ENCODE measurements around the gene DSCAM.

The DSCAM gene

GRCh38 chr21:40835184-40835694 is 11.7 kb downstream of the DSCAM start:
- no peak for DNase-seq

DNA sequence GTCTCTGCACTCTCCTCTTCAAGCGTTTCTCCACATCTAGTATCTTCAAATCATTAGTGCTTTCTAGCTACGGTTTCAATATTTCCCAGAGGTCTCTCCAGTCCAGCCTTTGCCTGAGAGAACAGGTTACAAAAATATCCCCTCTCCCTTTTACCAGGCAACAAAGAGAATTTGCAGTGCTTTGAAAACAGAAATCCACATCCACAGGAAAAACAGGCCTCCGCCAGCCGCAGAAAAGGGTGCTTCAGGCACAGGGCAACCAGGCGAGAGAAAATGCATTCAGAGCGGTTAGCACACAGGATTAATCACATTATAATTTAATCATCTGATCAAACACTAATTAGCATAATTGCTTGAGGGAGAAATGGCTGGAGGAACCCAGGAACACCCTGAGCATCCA is 13.8 kb downstream of the DSCAM start:
- no peak for DNase-seq

DNA sequence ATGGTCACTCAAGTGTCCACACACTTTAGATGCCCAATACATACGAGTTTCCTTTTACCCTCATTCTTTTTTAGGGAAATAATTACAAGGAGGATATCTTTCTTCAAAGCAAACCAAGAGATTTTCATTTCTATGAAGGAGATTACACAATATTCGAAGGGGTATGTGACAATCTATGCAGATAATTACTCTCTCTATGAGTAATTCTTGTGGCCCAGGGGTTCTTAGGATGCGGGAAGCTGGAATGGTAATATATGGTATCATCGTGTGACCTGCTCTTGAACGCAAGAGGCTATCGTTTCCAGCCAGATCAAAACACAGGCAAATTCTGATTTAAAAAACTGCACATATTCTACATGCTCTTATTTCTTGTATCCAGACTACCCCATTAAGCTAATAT is 14.6 kb downstream of the DSCAM start:
- no peak for DNase-seq

DNA sequence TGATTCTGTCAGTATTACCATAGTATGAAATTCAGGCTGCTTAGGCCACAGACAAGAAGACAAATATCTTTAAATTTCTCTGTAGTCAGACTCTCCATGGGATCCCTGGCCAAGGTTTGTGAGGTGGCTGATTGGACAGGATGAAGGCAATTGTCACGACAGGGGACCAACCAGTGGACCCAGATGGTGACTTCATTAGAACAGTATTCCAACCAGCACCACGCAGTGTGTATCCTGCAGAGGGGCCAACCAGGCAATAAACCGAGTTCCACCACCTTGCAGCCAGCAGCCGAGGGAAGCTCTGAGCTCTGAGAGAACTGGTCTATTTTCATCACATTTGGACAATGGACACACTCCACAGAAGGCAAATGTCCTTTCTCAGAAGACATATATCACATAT is 16.1 kb downstream of the DSCAM start:
- no peak for DNase-seq

DNA sequence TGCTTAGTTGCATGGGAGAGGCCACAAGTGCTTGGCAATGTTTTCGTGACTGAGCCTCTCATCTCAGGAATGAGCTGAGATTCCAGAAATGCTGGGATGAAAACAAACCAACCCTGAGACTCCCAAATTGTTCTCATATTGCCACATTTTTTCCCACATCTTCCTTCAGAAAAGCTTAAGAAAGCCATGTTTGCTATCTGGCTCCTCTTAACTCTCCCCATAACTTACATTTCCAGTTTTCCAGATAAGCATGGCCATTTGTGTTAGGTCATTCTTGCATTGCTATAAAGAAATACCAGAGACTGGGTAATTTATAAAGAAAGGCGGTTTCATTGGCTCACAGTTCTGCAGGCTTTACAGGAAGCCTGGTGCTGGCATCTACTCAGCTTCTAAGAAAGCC is 17.2 kb downstream of the DSCAM start:
- no peak for DNase-seq

DNA sequence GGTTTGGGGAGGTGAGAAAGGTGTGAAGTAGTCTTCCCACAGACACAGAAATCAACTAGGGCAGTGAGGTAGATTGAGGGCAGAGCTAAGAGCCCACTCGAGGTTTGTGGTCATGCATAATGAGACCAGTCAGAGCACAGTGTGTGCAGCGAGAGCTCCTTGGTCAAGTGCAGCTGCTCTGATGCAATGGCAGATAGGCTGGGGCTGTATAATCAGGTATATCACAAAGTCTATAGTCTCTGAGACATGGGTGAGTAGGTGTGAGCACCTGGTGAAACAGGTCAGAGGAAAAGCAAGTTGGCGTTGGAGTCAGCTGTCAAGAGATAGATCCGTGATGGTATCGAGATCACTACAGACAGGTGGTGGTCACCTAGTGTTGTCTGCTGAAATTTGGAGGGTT is 17.6 kb downstream of the DSCAM start:
- no peak for DNase-seq

- no peak for DNase-seq
Observed at GRCh38 chr21:40827509-40827908, 19.4 kb downstream of the DSCAM start.

DNA sequence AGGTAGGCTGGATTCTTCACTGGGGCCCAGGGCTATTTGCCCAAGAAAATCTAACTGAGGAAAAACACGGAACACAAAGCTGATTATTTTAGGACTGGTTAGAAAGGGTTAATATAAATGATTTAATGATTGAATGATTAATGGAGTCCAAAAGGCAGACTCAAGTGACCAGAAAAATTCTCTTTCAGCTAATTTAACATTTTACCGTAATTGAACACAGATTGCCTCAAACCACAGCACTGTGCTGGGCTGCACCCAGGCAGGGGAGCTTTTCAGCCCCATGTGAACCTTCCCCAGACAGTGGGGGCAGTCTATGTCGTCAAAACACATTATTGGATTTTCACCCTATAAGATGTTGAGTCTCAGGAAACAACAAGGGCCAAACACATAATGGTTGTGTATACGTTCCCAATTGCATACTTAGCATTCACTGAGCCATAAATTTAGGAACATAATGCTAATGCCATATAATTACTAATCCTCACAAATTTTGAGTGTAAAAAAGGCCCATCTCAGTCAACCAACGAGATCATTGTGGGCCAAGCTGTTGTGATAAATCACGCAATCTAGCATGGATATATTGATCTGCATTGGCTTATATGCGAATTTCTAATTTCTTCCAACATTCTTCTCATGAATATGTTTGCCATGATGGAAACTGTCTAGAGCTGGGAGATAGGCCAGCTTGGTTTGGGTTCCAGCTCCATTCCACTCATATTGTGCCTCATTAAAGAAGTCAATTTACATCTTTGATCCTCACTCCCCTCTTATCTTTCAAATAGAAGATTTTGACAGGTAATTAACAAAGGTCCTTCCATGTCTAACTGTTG is 27.7 kb downstream of the DSCAM start:
- no peak for DNase-seq

DNA sequence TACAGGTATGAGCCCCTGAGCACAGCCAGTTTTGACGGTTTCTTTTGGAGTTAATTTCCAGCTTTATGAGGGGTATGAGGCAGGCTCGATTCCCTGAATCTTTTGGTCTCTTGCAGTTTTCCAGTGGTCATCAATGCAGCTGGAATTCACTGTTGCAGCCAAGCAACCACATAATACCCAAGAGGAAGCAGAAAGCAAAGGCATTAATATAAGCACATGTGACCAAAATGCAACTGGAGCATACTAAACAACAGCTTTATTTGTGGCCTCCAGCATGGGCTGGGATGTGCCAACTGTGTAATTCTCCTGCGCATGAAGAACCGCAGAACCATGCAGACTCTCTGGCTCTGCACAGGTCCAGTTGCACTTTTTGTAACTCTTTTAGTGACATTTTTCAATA is 33.0 kb downstream of the DSCAM start:
- no peak for DNase-seq

GRCh38 chr21:40809673-40810197 is 37.2 kb downstream of the DSCAM start:
- no peak for DNase-seq

DNA sequence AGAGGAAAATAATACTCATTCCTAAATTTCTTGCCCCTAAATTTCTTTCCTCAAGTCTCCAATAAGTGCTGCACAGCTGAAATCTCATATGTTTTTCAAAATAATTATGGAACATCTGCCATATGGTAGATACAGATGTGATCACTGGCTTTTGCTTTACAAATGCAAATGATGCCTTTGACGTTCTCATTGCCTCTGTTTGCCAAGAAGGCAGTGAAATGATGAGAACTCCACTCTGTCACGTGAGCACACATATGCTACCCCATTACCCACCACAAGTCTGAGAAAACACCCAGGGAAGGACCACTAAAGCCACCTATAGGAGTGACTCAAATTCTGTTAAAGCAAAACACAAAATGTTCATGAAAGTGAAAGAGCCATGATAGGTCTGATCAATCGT is 43.9 kb downstream of the DSCAM start:
- no peak for DNase-seq

DNA sequence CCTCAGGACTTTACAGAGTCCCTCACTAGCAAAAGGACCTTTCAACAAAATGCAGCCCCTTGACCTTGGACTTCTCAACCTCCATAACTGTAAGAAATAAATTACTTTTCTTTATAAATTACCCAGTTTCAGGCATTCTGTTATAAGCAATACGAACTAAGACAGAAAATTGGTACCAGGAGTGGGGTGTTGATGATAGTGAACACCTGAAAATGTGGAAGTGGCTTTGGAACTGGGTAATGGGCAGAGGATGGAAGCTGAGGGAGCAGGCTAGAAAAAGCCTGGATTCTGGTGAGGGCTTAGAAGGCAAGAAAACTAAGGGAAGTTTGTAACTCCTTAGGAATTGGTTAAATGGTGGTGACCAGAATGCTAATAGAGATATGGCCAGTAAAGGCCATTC is 46.8 kb downstream of the DSCAM start:
- no peak for DNase-seq

DNA sequence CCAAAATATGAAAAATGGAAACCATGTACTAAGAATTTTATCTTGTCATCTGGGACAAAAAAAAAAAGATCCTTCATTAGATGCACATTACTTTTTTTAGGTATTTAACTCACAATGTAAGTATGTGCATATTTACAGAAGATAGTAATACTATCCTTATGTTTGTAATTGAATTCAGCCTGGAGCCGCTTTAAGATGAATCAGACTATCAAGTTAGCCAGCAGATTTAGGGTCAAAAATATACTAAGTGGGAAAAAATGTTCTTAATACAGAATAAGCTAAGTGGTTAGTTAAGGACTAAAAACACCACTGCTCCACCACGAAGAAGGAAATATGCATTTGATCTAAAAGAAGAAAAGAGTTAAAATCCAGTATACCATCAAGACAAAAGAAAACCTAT is 49.1 kb downstream of the DSCAM start:
- no peak for DNase-seq

DNA sequence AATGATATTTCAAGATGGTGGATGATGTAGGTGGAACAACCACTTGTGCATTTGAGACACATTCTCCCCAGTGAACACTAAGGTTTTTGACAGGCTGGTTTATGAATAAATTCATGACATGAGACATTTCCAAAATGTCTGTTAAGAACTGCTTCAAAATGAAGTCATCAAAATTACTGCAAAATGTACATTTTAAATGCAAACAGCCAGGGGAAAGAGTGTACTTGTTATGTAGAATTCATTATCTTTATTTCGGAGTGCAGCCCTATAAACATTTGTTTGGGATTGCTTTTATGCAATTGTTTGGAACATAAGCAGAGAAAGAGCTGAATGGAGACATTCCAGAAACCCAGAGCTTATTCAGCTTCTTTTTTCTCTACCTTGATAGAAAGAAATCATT is 49.5 kb downstream of the DSCAM start:
- no peak for DNase-seq

GRCh38 chr21:40796464-40796863 is 50.5 kb downstream of the DSCAM start:
- DNase-seq = no peak

DNA sequence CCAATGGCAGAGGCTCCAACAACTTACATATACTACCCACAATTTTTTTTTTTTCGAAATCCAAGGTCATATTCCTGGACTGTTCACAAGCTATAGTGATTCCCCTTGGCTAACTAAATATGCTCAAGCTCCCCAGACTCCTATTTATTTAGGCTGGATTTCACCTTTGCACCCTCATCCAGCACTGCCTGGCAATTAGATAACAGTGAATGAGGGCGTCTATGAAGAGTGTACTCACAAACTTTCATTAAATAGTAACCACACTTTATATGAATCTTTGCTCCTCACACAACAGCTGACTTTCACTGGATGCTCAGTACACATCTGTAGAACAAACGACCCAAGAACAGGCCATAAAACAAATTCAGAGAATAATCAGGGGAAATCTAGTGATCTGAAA is 51.6 kb downstream of the DSCAM start:
- DNase-seq = no peak

- no peak for DNase-seq
Observed at GRCh38 chr21:40792691-40793456, 54.1 kb downstream of the DSCAM start.

- DNase-seq = no peak
Observed at GRCh38 chr21:40788635-40789034, 58.3 kb downstream of the DSCAM start.

DNA sequence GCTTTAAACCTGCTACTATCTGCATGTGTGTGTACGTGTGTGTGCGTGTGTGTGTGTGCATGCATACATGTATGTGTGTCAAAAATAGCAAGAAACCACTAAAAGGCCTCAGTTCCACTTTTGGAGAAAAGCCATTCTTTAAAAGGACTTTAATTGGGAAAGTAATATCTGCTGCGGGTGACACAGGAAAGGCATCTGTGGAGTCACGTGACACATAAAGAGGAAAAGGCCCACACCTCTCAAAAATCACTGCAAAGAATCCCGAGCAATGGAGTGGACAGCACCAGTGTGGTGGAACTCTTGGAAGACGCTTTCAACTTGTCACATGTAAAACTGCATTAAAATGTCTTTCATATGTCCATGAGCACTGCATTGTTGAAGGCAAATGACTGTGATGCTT is 63.6 kb downstream of the DSCAM start:
- no peak for DNase-seq

- no peak for DNase-seq
Observed at GRCh38 chr21:40770435-40771055, 76.4 kb downstream of the DSCAM start.

DNA sequence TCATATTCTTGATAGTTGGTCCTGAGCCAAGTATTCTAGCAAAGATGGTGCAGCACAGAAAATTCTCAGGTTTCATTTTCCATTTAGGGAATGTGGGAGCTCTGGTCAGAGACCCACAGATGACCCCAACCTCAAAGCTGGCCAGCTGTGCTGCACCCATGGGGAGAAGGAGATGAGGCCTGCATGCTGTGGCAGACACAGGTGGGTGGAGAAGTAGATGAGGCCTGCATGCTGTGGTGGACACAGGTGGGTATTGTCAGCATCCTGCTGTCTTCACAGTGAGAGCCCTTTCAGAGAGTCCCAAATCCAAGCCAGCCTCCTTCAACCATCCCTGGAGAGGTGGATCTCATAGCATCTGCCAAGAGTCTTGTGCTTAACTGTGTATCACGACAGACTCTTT is 77.7 kb downstream of the DSCAM start:
- DNase-seq = no peak

GRCh38 chr21:40768056-40768455 is 78.9 kb downstream of the DSCAM start:
- DNase-seq = no peak

DNA sequence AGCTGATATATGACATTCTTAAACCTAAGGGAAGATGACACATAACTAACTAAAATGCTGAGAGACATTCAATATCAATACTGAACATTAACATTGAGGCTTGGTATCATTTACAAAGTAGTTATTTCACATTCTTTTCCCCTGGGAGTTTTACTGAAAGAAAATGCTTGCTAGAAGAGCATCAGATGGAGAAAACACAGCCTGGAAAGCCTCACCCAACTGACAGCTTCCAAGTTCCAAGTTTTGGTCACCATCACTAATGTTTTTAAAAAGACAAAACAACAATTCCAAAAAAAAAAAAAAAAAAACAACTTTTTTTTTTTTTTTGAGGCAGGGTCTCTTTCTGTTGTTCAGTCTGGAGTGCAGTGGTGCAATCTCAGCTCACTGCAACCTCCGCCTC is 80.6 kb downstream of the DSCAM start:
- DNase-seq = no peak

GRCh38 chr21:40765811-40766210 is 81.1 kb downstream of the DSCAM start:
- DNase-seq = no peak
